HG03571 (cell line): ENCODE data around the gene AMTN.
A peak's percentile ranks its signal among the peaks of the same experiment; 100 is the strongest.
"Not testable (repeated sequence)": the region's sequence is repeated elsewhere in the genome, so short reads cannot be mapped to it uniquely, and the experiment has no call there.

ENCODE experiments used
- ATAC-seq: cut with Tn5 transposase; IDR thresholded peaks from one replicate; pipeline ENCODE4 v1.9.1; 2021; ENCODE audit not compliant: unreplicated experiment

AMTN gene, protein sequence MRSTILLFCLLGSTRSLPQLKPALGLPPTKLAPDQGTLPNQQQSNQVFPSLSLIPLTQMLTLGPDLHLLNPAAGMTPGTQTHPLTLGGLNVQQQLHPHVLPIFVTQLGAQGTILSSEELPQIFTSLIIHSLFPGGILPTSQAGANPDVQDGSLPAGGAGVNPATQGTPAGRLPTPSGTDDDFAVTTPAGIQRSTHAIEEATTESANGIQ

DNA sequence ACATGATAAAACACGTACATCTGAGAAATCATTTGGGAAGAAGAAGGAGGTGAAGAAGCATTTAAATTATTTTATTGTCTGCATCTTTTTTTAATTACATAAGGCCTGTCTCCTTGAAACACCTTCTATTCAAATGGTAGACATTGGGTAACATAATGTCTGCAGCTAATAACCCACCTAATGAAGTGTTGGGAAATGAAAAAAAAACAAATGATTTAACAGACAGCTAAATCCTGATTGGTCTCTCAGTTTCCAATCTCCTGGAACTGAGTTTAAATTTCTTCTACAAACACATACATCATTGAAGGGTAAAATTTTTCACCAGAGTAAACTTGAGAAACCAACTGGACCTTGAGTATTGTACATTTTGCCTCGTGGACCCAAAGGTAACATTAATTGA, at the start of gene AMTN:
TSS of gene AMTN (plus strand) at position 301 of the 400 bp plus-strand sequence. CDS start 209 bp downstream, outside the sequence.
- no peak for ATAC-seq

DNA sequence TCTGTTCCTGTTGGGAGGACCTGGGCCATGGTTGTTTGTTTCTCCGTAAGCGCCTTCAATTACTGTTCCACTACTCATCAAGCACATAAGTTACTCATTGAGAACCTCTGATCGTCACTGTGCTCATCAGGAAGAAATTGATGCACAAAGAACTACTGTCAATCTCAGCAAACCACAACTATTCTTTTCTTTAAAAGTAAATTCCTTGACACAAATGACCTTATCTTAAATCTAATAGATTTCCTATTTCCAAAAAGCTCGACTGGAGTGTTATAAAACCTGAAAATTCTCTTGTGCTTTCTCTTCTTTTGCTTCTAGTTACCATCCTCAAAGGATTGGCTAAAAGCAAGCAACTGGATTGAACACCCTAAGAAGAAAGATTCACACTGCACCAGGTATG, 46.5 kb upstream of the AMTN start, which contains the start of gene MUC7:
TSS of gene MUC7 (plus strand) at position 301 of the 400 bp plus-strand sequence. CDS start 1,825 bp downstream, outside the sequence.
- no peak for ATAC-seq

DNA sequence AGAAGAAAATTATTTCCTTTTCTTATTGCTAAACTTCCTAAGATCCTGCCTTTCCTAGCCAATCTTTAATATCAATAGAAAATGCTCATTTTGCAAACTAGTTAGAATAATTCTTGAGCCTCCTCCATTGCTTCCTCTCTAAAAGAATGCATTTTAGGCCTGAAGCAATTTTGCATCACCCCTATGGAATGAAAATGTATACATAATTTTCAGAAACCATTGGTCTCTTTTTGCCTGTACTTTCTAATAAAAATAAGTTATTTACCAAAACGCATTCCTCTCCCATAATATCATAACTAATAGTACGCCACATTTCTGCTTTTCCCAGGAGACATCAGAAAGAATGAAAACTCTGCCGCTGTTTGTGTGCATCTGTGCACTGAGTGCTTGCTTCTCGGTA, 44.7 kb upstream of the AMTN start:
- ATAC-seq: no peak

DNA sequence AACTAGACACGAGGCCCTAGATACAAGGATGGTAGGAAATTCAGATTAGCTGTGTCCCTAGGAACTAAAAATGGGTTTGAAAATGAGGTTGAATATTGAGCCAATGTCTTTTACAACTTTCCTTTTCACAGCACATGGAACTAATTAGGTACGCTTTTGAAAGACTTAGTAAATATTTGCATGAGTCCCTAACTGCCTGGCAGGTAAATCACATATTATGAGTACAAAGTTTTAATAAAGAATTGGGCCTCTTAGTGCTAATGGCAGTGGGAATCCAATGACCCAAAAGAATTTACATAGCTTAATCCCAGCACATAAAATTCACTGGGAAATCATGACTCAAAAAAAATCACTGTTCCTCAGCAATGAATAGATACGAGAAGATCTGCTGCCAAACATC, 29.6 kb upstream of the AMTN start:
- no peak for ATAC-seq

DNA sequence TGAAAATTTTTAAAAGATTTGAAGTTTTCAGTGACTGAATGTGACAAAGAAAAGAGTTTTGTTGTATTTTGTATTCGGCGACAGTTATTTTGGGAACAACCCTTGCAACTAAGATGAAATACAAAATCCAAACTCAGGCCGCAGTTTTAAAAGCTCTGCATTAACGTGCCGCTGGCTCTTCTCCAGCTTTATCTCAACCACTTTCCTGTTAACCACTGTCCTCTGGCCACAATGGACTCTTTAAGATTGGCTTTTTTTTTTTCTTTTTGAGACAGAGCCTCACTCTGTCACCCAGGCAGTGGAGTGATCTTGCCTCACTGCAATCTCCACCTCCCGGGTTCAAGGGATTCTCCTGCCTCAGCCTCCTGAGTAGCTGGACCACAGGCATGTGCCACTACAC, 22.1 kb upstream of the AMTN start:
- ATAC-seq: no peak

DNA sequence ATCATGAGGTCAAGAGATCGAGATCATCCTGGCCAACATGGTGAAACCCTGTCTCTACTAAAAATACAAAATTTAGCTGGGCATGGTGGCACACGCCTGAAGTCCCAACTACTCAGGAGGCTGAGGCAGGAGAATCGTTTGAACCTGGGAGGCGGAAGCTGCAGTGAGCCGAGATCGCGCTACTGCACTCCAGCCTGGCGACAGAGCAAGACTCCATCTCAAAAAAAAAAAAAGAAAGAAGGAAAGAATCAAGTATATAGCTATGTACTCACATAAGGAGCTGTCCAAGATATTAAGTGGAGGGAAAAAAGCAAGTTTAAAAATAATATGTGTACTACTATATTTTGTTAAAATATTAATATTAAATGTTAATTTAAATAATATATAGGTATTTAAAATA, 16.5 kb upstream of the AMTN start:
- ATAC-seq: not testable (repeated sequence)

DNA sequence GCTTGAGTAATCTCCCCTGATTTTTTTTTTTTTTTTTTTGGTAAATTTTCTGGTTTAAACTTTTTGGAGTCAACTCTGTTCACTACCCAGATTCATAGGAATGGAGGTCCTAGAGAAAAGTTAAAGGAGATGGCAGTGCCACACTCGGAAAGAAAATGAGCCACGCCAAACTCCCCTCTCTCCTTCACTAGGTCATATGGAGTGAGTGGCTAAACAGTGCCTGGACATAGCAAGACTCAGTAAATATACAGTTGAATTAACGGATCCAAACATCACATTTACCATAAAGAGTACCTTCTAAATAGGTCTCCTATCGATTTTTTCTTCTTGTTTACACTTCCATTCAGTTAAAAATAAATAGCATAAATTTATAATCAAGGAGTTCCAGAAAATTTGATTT, 13.6 kb upstream of the AMTN start:
- no peak for ATAC-seq

DNA sequence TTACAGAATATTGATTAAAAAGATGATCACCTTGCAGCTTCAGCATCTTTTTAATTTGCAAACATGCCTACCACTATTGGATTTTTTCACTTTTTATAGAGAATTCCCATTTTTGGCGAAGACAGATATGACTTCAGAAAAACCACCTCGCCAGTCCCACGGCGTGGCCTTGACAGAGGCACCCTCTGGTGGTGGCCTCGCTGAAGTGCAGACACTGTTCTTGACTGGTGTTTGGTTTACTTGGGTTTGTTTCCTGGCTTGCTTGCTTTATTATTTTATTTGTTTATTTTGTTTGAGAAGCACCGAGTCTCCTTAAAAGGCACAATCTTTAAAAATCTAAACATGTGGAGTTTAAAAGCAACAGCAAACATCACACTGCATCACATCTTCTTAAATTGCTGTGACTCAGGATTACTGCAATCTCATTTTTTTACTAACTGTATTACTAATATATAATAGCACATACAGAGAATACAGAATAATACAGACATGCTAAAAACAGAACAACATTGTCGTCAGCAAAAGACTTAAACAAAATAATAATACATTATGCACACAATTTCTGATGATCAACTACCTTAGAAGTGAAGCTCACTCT, 13.1 kb upstream of the AMTN start:
- peak; percentile 83 for ATAC-seq

DNA sequence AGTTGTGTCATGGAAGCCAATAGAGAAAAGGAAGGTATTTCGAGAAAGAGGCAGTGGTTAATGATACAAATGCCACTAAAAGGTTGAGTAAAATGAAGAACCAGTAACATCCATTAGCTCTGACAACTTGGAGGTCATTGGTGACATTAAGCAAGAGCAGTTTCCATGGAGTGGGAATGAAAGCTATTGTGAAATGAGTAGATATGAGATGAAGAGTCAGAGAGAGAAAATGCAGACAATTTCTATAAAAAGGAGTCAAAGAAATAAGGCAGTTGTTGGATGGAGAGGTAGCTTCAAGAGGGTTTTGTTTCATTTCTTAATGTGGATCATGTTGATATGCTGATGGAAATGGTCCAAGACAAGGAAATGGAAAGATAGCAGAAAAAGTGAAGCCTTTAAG, 9.6 kb upstream of the AMTN start:
- no peak for ATAC-seq

DNA sequence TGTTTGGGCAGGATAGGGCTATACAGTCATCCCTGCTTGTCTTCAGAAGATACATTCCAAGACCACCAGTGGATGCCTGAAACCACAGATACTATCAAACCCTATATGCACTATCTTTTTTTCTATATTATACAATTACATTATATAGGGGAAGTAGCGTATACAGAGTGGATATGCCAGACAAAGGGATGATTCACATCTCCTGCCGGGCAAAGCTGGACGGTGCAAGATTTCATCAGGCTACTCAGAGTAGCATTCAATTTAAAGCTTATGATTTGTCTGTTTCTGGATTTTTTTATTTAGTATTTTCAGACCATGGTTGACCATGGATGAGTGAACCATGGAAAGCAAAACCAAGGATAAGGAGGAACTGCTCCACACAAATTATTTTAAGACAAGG, 7.0 kb upstream of the AMTN start:
- no peak for ATAC-seq

DNA sequence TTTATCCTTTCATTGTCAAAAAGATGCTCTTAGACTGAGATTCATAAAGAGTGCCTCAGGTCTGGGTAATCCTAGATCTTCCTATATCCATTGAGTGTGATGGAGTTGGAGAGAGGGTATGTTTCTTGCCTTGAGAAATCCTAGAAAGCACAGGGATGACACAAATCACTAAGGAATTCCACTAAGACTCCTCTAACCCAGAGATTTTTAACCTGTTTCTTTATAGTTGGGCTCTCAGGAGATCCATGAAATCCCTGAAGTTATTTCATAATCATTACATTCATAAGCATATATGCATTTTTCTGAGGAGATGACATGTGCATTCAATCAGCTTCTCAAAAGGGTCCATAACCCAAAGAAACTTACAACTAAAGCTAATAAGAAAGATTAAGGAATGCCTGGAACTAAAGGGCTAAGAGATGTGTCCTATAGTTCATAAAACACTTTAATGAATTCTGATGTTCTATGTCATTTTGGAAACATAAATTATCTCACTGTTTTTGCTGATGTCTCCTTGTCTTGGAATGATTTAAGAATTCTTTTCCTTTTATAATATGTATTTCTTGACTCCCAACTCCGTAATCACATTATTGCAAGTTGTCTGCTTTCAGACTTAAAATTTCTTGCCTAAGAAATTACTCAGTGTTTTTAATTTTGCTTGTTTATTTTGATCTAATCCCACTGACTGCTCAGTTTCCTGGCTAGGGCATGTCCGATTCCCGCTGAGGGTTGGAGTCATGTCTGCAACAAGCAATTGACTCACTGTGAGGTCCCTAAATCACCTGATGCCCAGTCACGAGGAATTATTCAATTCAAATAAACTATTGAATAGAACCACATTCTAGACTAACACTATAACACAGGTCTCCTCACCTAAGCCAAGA, 2.8 kb upstream of the AMTN start:
- no peak for ATAC-seq

DNA sequence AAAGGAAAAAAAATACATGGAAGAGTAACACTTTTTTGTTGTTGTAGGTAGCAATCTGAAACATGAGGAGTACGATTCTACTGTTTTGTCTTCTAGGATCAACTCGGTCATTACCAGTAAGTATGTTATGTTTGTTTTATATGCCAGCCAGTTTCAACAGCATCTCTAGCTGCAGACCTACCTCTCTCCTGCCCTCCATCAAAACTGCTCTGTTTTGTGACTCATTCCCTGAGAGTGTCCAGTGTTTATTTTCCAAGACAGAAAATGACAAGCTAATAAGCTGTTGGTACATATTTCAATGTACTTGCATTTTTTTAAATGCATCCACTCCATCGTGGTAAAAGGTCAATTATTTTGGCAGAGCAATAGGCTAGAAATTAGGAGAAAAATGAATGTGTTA, 347 bp downstream of the AMTN start:
- no peak for ATAC-seq

DNA sequence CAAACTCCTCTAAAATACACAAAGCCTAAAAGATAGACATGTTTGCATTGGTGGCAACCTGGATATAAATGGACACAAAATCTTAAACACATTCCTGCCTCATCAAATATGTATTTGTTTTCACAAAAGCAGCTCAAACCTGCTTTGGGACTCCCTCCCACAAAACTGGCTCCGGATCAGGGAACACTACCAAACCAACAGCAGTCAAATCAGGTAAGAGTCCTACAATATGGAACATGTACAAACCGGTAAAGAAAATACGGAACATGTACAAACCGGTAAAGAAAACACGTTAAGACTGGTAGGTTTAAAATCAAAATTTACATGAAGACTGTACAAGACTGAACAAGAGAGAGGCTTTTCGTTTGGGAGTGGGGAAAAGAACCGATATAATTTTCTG, 4.3 kb downstream of the AMTN start:
- no peak for ATAC-seq

DNA sequence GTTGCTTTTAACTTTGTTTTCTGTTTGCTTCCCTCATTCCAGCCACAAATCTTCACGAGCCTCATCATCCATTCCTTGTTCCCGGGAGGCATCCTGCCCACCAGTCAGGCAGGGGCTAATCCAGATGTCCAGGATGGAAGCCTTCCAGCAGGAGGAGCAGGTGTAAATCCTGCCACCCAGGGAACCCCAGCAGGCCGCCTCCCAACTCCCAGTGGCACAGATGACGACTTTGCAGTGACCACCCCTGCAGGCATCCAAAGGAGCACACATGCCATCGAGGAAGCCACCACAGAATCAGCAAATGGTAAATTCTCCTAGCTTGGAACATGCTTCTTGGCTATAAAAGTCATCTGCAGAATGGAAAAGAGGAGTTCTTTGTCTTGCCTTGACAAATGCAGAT, 12.6 kb downstream of the AMTN start:
- ATAC-seq: no peak

DNA sequence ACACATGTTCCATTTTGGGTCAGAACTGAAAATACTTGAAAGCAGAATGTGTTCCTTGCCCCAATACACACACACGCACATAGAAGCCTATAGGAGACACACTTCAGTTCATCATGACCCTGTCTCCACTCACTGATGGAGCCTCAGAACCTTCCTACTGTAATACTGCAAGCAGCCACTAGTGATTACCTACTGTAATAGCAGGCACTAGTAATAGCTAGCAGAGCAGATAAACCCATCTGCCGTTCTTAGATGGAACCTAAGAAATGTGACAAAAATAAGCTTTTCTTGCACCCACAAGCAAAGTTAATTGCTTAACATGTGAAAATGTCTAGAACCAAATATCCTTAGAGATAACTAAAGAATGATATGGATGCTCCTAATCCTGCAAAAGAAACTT, 13.6 kb downstream of the AMTN start:
- ATAC-seq: peak; percentile 80

DNA sequence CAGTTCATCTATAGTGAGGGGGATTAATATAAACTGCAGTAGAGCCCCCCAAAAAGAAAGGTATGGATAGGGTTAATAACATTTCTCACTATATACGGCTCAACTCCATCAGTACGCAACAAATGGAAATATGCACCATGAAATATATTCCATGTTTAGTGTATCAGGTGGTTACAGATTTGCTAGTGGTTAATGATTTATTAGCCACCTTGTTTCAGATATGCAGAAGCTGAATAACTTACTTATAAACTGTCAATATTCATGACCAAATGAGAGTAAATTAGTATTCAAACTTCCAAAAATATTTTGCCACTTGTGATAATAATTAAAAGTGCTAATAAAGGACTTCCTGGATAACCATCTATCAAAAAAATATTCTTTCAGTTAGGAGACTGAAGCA, 14.8 kb downstream of the AMTN start:
- ATAC-seq: peak; percentile 73

DNA sequence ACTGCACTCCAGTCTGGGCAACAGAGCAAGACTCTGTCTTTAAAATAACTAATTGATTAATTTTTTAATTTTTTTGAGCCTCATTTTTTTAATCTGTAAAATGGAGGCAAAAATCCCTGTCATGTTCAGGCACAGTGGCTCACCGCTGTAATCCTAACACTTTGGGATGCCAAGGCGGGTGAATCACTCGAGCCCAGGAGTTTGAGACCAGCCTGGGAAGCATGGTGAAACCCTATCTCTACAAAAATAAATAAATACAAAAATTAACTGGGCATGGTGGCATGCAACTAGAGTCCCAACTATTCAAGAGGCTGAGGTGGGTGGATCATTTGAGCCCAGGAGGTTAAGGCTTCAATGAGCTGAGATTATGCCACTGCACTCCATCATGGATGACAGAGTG, 15.4 kb downstream of the AMTN start:
- ATAC-seq: no peak

DNA sequence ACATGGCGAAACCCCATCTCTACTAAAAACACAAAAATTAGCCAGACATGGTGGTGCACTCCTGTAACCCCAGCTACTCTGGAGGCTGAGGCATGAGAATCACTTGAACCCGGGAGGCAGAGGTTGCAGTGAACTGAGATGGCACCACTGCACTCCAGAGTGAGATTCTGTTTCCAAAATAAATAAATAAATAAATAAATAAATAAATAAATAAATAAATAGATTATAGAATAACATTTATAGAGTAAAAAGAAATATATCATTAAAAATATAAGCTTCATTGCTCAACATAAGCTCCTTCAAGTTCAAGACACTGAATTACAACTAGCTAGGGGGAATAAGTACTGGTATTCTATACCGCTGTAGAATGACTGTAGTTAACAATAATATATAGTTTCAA, 16.5 kb downstream of the AMTN start:
- not testable (repeated sequence) for ATAC-seq

DNA sequence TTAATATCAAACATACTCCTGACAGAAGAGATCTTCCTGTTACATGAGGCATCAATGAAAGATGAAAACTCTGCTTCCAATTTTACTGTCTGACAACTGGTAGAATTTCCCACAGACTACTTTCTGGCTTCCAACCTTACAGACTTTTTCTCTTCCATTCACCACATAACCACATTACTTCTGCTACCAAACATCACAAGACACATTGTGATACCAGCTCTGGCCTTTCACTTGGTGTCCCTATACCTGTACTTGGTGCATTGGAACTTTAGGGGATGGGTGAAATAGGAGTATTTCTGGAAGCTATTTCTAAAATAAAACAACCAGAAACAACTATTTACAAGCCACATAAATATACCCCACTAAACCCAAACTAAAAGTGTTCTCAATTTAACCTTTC, 20.5 kb downstream of the AMTN start:
- no peak for ATAC-seq

DNA sequence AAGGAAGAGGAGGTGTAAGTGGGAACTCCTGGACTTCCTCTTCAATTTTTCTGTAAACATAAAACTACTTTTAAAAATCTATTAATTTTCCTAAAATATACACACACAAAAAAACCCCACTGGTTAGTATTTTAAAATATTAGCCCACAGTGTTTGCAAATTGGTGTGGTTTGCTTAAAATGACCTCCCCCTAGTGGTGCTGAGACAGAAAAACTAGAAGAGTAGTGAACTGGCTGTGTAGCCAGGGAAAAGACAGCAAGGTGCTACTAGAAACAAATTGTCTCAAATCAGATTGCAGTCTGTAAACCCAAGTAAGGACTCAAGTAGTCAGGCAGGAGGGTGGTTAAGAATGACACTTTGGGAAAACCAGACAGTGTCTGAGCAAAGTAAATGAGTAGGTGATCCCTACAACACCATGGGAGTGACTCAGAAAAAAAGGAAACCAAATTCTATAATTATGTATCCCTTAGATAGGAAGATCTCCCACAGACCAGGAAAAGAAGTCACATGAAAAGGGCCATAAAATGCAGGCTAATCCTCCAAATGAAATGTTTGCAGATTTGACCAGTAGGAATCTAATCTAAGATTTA, 26.0 kb downstream of the AMTN start:
- peak; percentile 71 for ATAC-seq

DNA sequence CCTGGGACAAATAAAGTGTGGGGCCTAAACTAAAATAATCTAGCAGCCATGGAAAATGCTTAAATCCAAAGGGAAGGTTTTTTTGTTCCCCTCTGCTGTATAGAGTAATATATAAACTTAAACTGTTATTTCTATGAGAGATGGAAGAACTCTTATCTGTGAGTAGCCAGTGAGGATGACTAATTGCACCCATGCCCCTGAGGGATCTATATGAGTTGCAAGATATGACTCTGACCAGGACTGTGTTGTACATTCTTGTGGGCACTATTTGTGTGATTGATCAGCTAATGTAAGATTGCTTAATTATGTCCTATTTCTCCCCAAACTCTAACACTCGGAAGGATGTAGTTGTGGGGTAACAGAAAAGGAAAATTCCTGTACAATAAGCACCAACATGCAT, 38.5 kb downstream of the AMTN start:
- ATAC-seq: no peak
